ENCODE measurements around the gene ZNF684.
"Not testable (repeated sequence)": the region's sequence is repeated elsewhere in the genome, so short reads cannot be mapped to it uniquely, and the experiment has no call there.

Gene ZNF684

GRCh38 chr1:40567825-40568224, 36.4 kb downstream of the ZNF684 start:
- no peak for DNase-seq (ENCODE audit: low read depth in 1 of 2, low spot score in 1 of 2)

- not testable (repeated sequence) for DNase-seq (ENCODE audit: low read depth in 1 of 2, low spot score in 1 of 2)
Observed at GRCh38 chr1:40574805-40575204, 43.4 kb downstream of the ZNF684 start.

- DNase-seq (ENCODE audit: low read depth in 1 of 2, low spot score in 1 of 2): no peak
Observed at GRCh38 chr1:40575336-40575735, 43.9 kb downstream of the ZNF684 start.

- no peak for DNase-seq (ENCODE audit: low read depth in 1 of 2, low spot score in 1 of 2)
Observed at GRCh38 chr1:40582116-40582515, 50.7 kb downstream of the ZNF684 start.

GRCh38 chr1:40583980-40584379, 52.5 kb downstream of the ZNF684 start:
- DNase-seq (ENCODE audit: low read depth in 1 of 2, low spot score in 1 of 2): no peak

- DNase-seq (ENCODE audit: low read depth in 1 of 2, low spot score in 1 of 2): no peak
Observed at GRCh38 chr1:40588586-40588985, 57.1 kb downstream of the ZNF684 start.

- DNase-seq (ENCODE audit: low read depth in 1 of 2, low spot score in 1 of 2): no peak
Observed at GRCh38 chr1:40592107-40592803, 60.8 kb downstream of the ZNF684 start.

GRCh38 chr1:40593449-40594186, 62.2 kb downstream of the ZNF684 start:
- no peak for DNase-seq (ENCODE audit: low read depth in 1 of 2, low spot score in 1 of 2)

- no peak for DNase-seq (ENCODE audit: low read depth in 1 of 2, low spot score in 1 of 2)
Observed at GRCh38 chr1:40594187-40594531, 62.7 kb downstream of the ZNF684 start.

- DNase-seq (ENCODE audit: low read depth in 1 of 2, low spot score in 1 of 2): no peak
Observed at GRCh38 chr1:40595623-40596022, 64.2 kb downstream of the ZNF684 start.

Data from activated T-helper 1 cell treated with anti-CD3 and anti-CD28 coated beads, Interleukin-2, amount 50 U/mL, for 16 hours (primary cell).